GM23338 (cell line): ENCODE data around the gene LRRC8E. TPM values are rescaled to one million over a fixed set of nuclear protein-coding genes. Genes with fewer than 3 reads are reported as not detected.

Source experiments
- ATAC-seq: fragments of 200-7000 bp; cut with Tn5 transposase; 3 replicates; pipeline ENCODE4 v1.9.1; 2020
- DNase-seq: peaks from one replicate; pipeline ENCODE4 v3.0.0-alpha.2; 2015; ENCODE audit warnings: low spot score
- H2AFZ ChIP-seq: fragments of 200-600 bp; sonication (generic); 2 replicates; pipeline ENCODE4 v1.8.0; 2016; ENCODE audit warnings: antibody characterized with exemption, mild to moderate bottlenecking, moderate library complexity
- H3F3A ChIP-seq: fragments of 200-600 bp; sonication (generic); replicated peaks from 2 replicates; pipeline ENCODE4 v1.8.0; 2017; ENCODE audit warnings: antibody characterized with exemption, mixed run types, low read depth
- H3K27ac ChIP-seq: fragments of 200-600 bp; sonication (generic); 2 replicates; pipeline ENCODE4 v1.6.1; 2016; ENCODE audit warnings: low read depth
- H3K27me3 ChIP-seq: fragments of 200-600 bp; sonication (generic); 2 replicates; pipeline ENCODE4 v1.8.0; 2016; ENCODE audit warnings: mild to moderate bottlenecking, mixed run types, moderate library complexity; ENCODE audit not compliant: insufficient read depth
- H3K36me3 ChIP-seq: fragments of 200-600 bp; sonication (generic); 2 replicates; pipeline ENCODE4 v1.8.0; 2016; ENCODE audit warnings: mild to moderate bottlenecking; ENCODE audit not compliant: insufficient read depth
- H3K4me1 ChIP-seq: fragments of 200-600 bp; sonication (generic); 2 replicates; pipeline ENCODE4 v1.8.0; 2016; ENCODE audit warnings: mild to moderate bottlenecking, moderate library complexity; ENCODE audit not compliant: insufficient read depth
- H3K4me2 ChIP-seq: fragments of 200-600 bp; sonication (generic); 2 replicates; pipeline ENCODE4 v1.7.1; 2017; ENCODE audit warnings: mixed run types
- H3K4me3 ChIP-seq: fragments of 200-600 bp; sonication (generic); 2 replicates; pipeline ENCODE4 v1.6.1; 2016; ENCODE audit warnings: mixed run types
- H3K79me2 ChIP-seq: fragments of 200-600 bp; sonication (generic); replicated peaks from 2 replicates; pipeline ENCODE4 v1.8.0; 2017; ENCODE audit warnings: mild to moderate bottlenecking; ENCODE audit not compliant: insufficient read depth
- H3K9me2 ChIP-seq: fragments of 200-600 bp; sonication (generic); 2 replicates; pipeline ENCODE4 v1.8.0; 2017; ENCODE audit not compliant: insufficient read depth
- H4K20me1 ChIP-seq: fragments of 200-600 bp; sonication (generic); replicated peaks from 2 replicates; pipeline ENCODE4 v1.8.0; 2017; ENCODE audit warnings: mild to moderate bottlenecking; ENCODE audit not compliant: insufficient read depth
- H3K27ac Mint-ChIP-seq: 2 replicates; pipeline ENCODE4 v1.8.0; 2020; ENCODE audit warnings: inconsistent platforms, mild to moderate bottlenecking, moderate library complexity, mixed read lengths
- H3K27me3 Mint-ChIP-seq: 3 replicates; pipeline ENCODE4 v1.8.0; 2022; ENCODE audit warnings: low read depth, mild to moderate bottlenecking, moderate library complexity, mixed read lengths, inconsistent platforms; ENCODE audit not compliant: insufficient read depth, poor library complexity
- H3K36me3 Mint-ChIP-seq: 3 replicates; pipeline ENCODE4 v1.8.0; 2021; ENCODE audit warnings: low read depth, mild to moderate bottlenecking, inconsistent platforms, moderate library complexity, mixed read lengths
- H3K4me1 Mint-ChIP-seq: 3 replicates; pipeline ENCODE4 v1.8.0; 2020; ENCODE audit warnings: mild to moderate bottlenecking, inconsistent platforms, mixed read lengths
- H3K4me3 Mint-ChIP-seq: 3 replicates; pipeline ENCODE4 v1.8.0; 2021; ENCODE audit warnings: moderate library complexity, mild to moderate bottlenecking, inconsistent platforms, mixed read lengths
- H3K9me3 Mint-ChIP-seq: 3 replicates; pipeline ENCODE4 v1.8.0; 2020; ENCODE audit warnings: moderate library complexity, mild to moderate bottlenecking, inconsistent platforms, mixed read lengths
- CREB1 ChIP-seq: fragments of 250-450 bp; sonication (Bioruptor Pico); IDR thresholded peaks from 2 replicates; pipeline ENCODE4 v1.5.0; 2020; ENCODE audit warnings: low read depth, mild to moderate bottlenecking, moderate library complexity
- CTCF ChIP-seq, 2 experiments: fragments of 200-600 bp in 1 of 2; sonication (generic) in 1 of 2; conservative IDR thresholded peaks; 2 replicates each; pipeline versions ENCODE4 v1.5.1 to v1.6.1; 2016 to 2017; ENCODE audit warnings: antibody characterized with exemption in 2 of 2, low read depth in 2 of 2, mild to moderate bottlenecking in 2 of 2, moderate library complexity in 1 of 2
- ETS1 ChIP-seq: IDR thresholded peaks from 2 replicates; pipeline ENCODE4 v1.6.1; 2016; ENCODE audit warnings: antibody characterized with exemption
- EZH2 ChIP-seq: fragments of 200-600 bp; sonication (generic); IDR thresholded peaks from one replicate; pipeline ENCODE4 v1.8.0; 2017; ENCODE audit warnings: antibody characterized with exemption, mild to moderate bottlenecking, low read depth; ENCODE audit not compliant: unreplicated experiment
- EZH2phosphoT487 ChIP-seq: fragments of 200-600 bp; sonication (generic); IDR thresholded peaks from one replicate; pipeline ENCODE4 v1.8.1; 2018; ENCODE audit warnings: antibody characterized with exemption; ENCODE audit not compliant: unreplicated experiment
- NANOG ChIP-seq: IDR thresholded peaks from 2 replicates; pipeline ENCODE4 v1.6.1; 2016; ENCODE audit warnings: antibody characterized with exemption, borderline replicate concordance
- POLR2AphosphoS5 ChIP-seq: IDR thresholded peaks from 2 replicates; pipeline ENCODE4 v1.6.1; 2016; ENCODE audit warnings: antibody characterized with exemption, low read depth
- STAT1 ChIP-seq: IDR thresholded peaks from one replicate; pipeline ENCODE4 v1.6.1; 2016; ENCODE audit warnings: antibody characterized with exemption; ENCODE audit not compliant: unreplicated experiment
- ZNF114 ChIP-seq: fragments of 250-450 bp; sonication (Bioruptor Pico); IDR thresholded peaks from 2 replicates; pipeline ENCODE4 v1.5.0; 2020; ENCODE audit warnings: mild to moderate bottlenecking, moderate library complexity
- ZNF331 ChIP-seq: fragments of 250-450 bp; sonication (Bioruptor Pico); IDR thresholded peaks from 2 replicates; pipeline ENCODE4 v1.5.0; 2020; ENCODE audit warnings: low read depth, mild to moderate bottlenecking, moderate library complexity
- polyA plus RNA-seq: library from polyadenylated mRNA; unstranded; fragments of >200 nt; fragmentation: Nextera tagmentation; extraction: Ambion mirVana; gene quantifications from 2 replicates; pipeline ENCODE4 v1.2.1, GENCODE V29; 2016
- total RNA-seq: library from RNA; depleted of rRNA; stranded (reverse); fragments of >200 nt; shearing (Covaris generic); gene quantifications from 2 replicates; pipeline ENCODE4 v1.2.3, GENCODE V29; 2014

Gene LRRC8E
- total and polyA plus RNA-seq, 2 experiments from 2014 or later, result 0.29 to 4.8 TPM

GRCh38 chr19:7910321-7911161, 22.2 kb downstream of the LRRC8E start:
- H3K4me1 ChIP-seq, result no peaks in the 10 kb centered on the region
- H3K79me2 ChIP-seq, result peaks cover 20% of the 10 kb centered on the region
- H3K27ac ChIP-seq, result no peak overlapping the region
- no peak overlapping the region for H3K4me3 ChIP-seq
- no peak for TF ChIP-seq ETS1
- ATAC-seq (no peak), DNase-seq (no peak)
- no peaks in the 10 kb centered on the region for H3K9me2 ChIP-seq
- H2AFZ ChIP-seq, result no peak overlapping the region
- H3K36me3 ChIP-seq, result no peaks in the 10 kb centered on the region; the same call in 1 of the 2 replicates
- H3K36me3 Mint-ChIP-seq, result peaks cover 17% of the 10 kb centered on the region
- H3K27me3 ChIP-seq, result peaks cover 19% of the 10 kb centered on the region
- H3K4me3 Mint-ChIP-seq, result no peak overlapping the region
- H3K27me3 Mint-ChIP-seq, result peaks cover 23% of the 10 kb centered on the region
- no peaks in the 10 kb centered on the region for H3F3A ChIP-seq
- no peak overlapping the region for H3K4me2 ChIP-seq
- peaks cover 4% of the 10 kb centered on the region for H3K4me1 Mint-ChIP-seq
- H3K9me3 Mint-ChIP-seq, result no peaks in the 10 kb centered on the region
- H4K20me1 ChIP-seq, result peaks cover 5% of the 10 kb centered on the region
- H3K27ac Mint-ChIP-seq, result no peak overlapping the region

- no peaks in the 10 kb centered on the region for H3K36me3 ChIP-seq
- peaks cover 10% of the 10 kb centered on the region; the same call in 1 of the 2 replicates for H3K79me2 ChIP-seq
- no peak overlapping the region for H3K4me3 Mint-ChIP-seq
- DNase-seq (no peak), ATAC-seq (no peak)
- no peaks in the 10 kb centered on the region for H3K4me1 ChIP-seq
- H4K20me1 ChIP-seq, result peaks cover 5% of the 10 kb centered on the region
- peaks cover 3% of the 10 kb centered on the region; the same call in 2 of the 3 replicates for H3K4me1 Mint-ChIP-seq
- no peak overlapping the region for H3K27ac Mint-ChIP-seq
- no peaks in the 10 kb centered on the region for H3K9me3 Mint-ChIP-seq
- no peaks in the 10 kb centered on the region for H3F3A ChIP-seq
- H3K27me3 ChIP-seq, result peaks cover 30% of the 10 kb centered on the region
- no peak overlapping the region for H3K4me3 ChIP-seq
- peaks cover 17% of the 10 kb centered on the region for H3K36me3 Mint-ChIP-seq
- peaks cover 30% of the 10 kb centered on the region for H3K27me3 Mint-ChIP-seq
- no peak overlapping the region for H3K27ac ChIP-seq
- no peaks in the 10 kb centered on the region for H3K9me2 ChIP-seq
- no peak overlapping the region for H3K4me2 ChIP-seq
- no peak overlapping the region for H2AFZ ChIP-seq
- TF ChIP-seq CTCF (conservative IDR thresholded peaks at IDR 0.05; ENCODE audit: low read depth in 2 of 2) (no peak), ZNF331 (CRISPR knock-in tag) (no peak), EZH2phosphoT487 (no peak), NANOG (no peak), ETS1 (no peak), STAT1 (no peak), EZH2 (no peak), CREB1 (CRISPR knock-in tag) (no peak), ZNF114 (CRISPR knock-in tag) (no peak), POLR2AphosphoS5 (no peak)
These were observed 23.3 kb downstream of the LRRC8E start for GRCh38 chr19:7911508-7912143.
